DMS53 treated with DMSO at 0.1 percent for 48 hours (cell line): ENCODE data around the gene SORCS2.
A peak's percentile ranks its signal among the peaks of the same experiment; 100 is the strongest.

Experiments
- DNase-seq: peaks from one replicate; lab custom pipeline; 2025; ENCODE audit not compliant: unreplicated experiment; lab: John Stamatoyannopoulos, UW

The SORCS2 gene

GRCh38 chr4:7301126-7301785 lies 108.9 kb downstream of the SORCS2 start:
- DNase-seq = no peak

GRCh38 chr4:7301846-7302630 lies 109.7 kb downstream of the SORCS2 start:
- no peak for DNase-seq

GRCh38 chr4:7302781-7303404 lies 110.6 kb downstream of the SORCS2 start:
- DNase-seq = no peak

GRCh38 chr4:7303561-7303960 lies 111.2 kb downstream of the SORCS2 start:
- no peak for DNase-seq

GRCh38 chr4:7304436-7304835 lies 112.1 kb downstream of the SORCS2 start:
- no peak for DNase-seq

- no peak for DNase-seq
These were observed 114.0 kb downstream of the SORCS2 start for GRCh38 chr4:7306021-7306965.

- DNase-seq = no peak
These were observed 114.6 kb downstream of the SORCS2 start for GRCh38 chr4:7306986-7307385.

- DNase-seq = no peak
These were observed 115.2 kb downstream of the SORCS2 start for GRCh38 chr4:7307394-7308099.

- no peak for DNase-seq
These were observed 116.8 kb downstream of the SORCS2 start for GRCh38 chr4:7309181-7309580.

- DNase-seq = no peak
These were observed 117.5 kb downstream of the SORCS2 start for GRCh38 chr4:7309636-7310390.

- DNase-seq = no peak
These were observed 118.1 kb downstream of the SORCS2 start for GRCh38 chr4:7310451-7310850.

- DNase-seq = no peak
These were observed 118.9 kb downstream of the SORCS2 start for GRCh38 chr4:7311205-7311604.

GRCh38 chr4:7312691-7313090 lies 120.4 kb downstream of the SORCS2 start:
- no peak for DNase-seq

GRCh38 chr4:7313347-7313811 lies 121.0 kb downstream of the SORCS2 start:
- no peak for DNase-seq

GRCh38 chr4:7313991-7314390 lies 121.7 kb downstream of the SORCS2 start:
- DNase-seq = no peak

- no peak for DNase-seq
These were observed 122.9 kb downstream of the SORCS2 start for GRCh38 chr4:7315286-7315685.

GRCh38 chr4:7315935-7316334 lies 123.6 kb downstream of the SORCS2 start:
- DNase-seq = no peak

- no peak for DNase-seq
These were observed 126.7 kb downstream of the SORCS2 start for GRCh38 chr4:7319024-7319423.

GRCh38 chr4:7320206-7320797 lies 128.0 kb downstream of the SORCS2 start:
- peak; percentile 62 for DNase-seq
